Panc1 (cell line): ENCODE data around the gene ZNF783. TPM values are rescaled to one million over a fixed set of nuclear protein-coding genes. Genes with fewer than 3 reads are reported as not detected.

Source experiments
- ATAC-seq: fragments of 200-7000 bp; cut with Tn5 transposase; 2 replicates; pipeline ENCODE4 v1.9.1; 2020; ENCODE audit warnings: mild to moderate bottlenecking, moderate library complexity
- BruUV-seq: library from RNA; stranded (reverse); fragments of 400-500 nt; replicated peaks from 2 replicates; lab custom pipeline; 2021; lab: Mats Ljungman, UMichigan
- CTCF ChIA-PET: fragments of 300-600 bp; sonication (Branson Sonifier 250); formaldehyde crosslinking; loops from one replicate; lab custom pipeline; 2022; ENCODE audit warnings: antibody characterized with exemption; lab: Charles Lee
- POLR2A ChIA-PET: fragments of 300-600 bp; sonication (Branson Sonifier 250); formaldehyde crosslinking; loops from one replicate; lab custom pipeline; 2022; ENCODE audit warnings: antibody characterized with exemption; lab: Charles Lee
- DNase-seq: peaks from one replicate; pipeline ENCODE4 v3.0.0-alpha.2; 2010; ENCODE audit warnings: low read depth, low spot score
- H3K27ac ChIP-seq: 2 replicates; pipeline ENCODE4 v1.5.1; 2011; ENCODE audit warnings: mild to moderate bottlenecking, low read length, inconsistent platforms
- H3K27me3 ChIP-seq: fragments of 200-500 bp; sonication (Bioruptor generic); 2 replicates; pipeline ENCODE4 v1.6.0; 2014; ENCODE audit warnings: low read length, inconsistent platforms; ENCODE audit not compliant: control insufficient read depth, insufficient read depth
- H3K36me3 ChIP-seq: fragments of 200-500 bp; sonication (Bioruptor generic); 2 replicates; pipeline ENCODE4 v1.5.1; 2014; ENCODE audit warnings: inconsistent platforms, mild to moderate bottlenecking, low read length, moderate library complexity; ENCODE audit not compliant: control insufficient read depth, insufficient read depth
- H3K4me1 ChIP-seq: 2 replicates; pipeline ENCODE4 v1.5.1; 2011; ENCODE audit warnings: inconsistent platforms, mild to moderate bottlenecking, low read length, moderate library complexity; ENCODE audit not compliant: control insufficient read depth, insufficient read depth
- H3K4me3 ChIP-seq, 2 experiments: 2 replicates each; pipeline ENCODE4 v1.5.1; 2011 to 2012; ENCODE audit warnings: low read depth in 2 of 2, low read length in 2 of 2, mild to moderate bottlenecking in 2 of 2, inconsistent platforms in 1 of 2, moderate library complexity in 1 of 2
- H3K9me3 ChIP-seq: fragments of 200-500 bp; sonication (Bioruptor generic); 2 replicates; pipeline ENCODE4 v1.5.1; 2014; ENCODE audit warnings: low read depth, mild to moderate bottlenecking, inconsistent platforms, low read length, moderate library complexity; ENCODE audit not compliant: control insufficient read depth, insufficient read depth
- POLR2AphosphoS5 ChIP-seq: IDR thresholded peaks from 2 replicates; pipeline ENCODE4 v1.6.1; 2012; ENCODE audit warnings: mild to moderate bottlenecking, low read depth, low read length, moderate library complexity
- SIN3A ChIP-seq: IDR thresholded peaks from 2 replicates; pipeline ENCODE4 v1.6.1; 2012; ENCODE audit warnings: low read depth, mild to moderate bottlenecking, low read length, moderate library complexity, borderline replicate concordance; ENCODE audit not compliant: insufficient read depth
- TCF7L2 ChIP-seq: IDR thresholded peaks from 2 replicates; pipeline ENCODE4 v1.6.1; 2011; ENCODE audit warnings: mild to moderate bottlenecking, low read depth, low read length, inconsistent platforms
- in situ Hi-C: cut with HindIII; loops from 2 replicates; pipeline ENCODE4 v1.10.0; 2016; ENCODE audit warnings: low sequenced_read_pairs, low pct_unique_long_range_greater_than_20kb
- intact Hi-C: fragments of 100-400 bp; cut with micrococcal nuclease; formaldehyde crosslinking; loops from one replicate; pipeline ENCODE4 v1.10.0; 2022; ENCODE audit not compliant: unreplicated experiment
- total RNA-seq: library from RNA; stranded (reverse); gene quantifications from one replicate; pipeline ENCODE4 v1.2.1, GENCODE V29; 2021; ENCODE audit not compliant: unreplicated experiment
- TF ChIP-seq, protein P1 (sequence below): fragments of 450-650 bp; IDR thresholded peaks from 2 replicates; pipeline ENCODE4 v1.5.1; 2017; ENCODE audit warnings: mild to moderate bottlenecking
- TF ChIP-seq, protein P2 (sequence below), 2 experiments: IDR thresholded peaks; 2 replicates each; pipeline ENCODE4 v1.6.1; 2011 to 2012; ENCODE audit warnings: low read depth in 2 of 2, control low read depth in 1 of 2, low read length in 1 of 2, mild to moderate bottlenecking in 1 of 2, moderate library complexity in 1 of 2; ENCODE audit not compliant: insufficient read depth in 1 of 2

Gene ZNF783
- total RNA-seq, 1 experiment from 2014 or later: 16.6 TPM

DNA sequence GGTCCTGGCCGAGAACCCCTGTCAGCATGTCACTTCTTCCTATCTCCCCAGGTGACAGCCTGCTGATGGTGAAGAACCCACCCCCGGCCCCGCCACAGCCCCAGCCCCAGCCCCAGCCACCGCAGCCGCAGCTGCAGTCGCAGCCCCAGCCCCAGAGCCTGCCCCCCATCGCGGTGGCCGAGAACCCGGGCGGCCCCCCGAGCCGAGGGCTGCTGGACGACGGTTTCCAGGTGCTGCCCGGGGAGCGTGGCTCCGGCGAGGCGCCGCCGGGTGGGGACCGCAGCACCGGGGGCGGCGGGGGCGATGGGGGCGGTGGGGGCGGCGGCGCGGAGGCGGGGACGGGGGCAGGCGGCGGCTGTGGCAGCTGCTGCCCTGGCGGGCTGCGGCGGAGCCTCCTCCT is 38.2 kb upstream of the ZNF783 start:
- intact Hi-C loops (no loop called here), in situ Hi-C loops (no loop called here)
- Histone ChIP-seq H3K4me3 (no peak overlapping the region), H3K9me3 (no peaks in the 10 kb centered on the region), H3K27ac (no peak overlapping the region), H3K27me3 (no peaks in the 10 kb centered on the region), H3K4me1 (no peaks in the 10 kb centered on the region), H3K36me3 (no peaks in the 10 kb centered on the region)
- ChIA-PET POLR2A (interaction anchor here (0.7 kb wide), 1 partner anchor 215 kb away, joined by 4 read pairs; no protein-coding TSS in a partner anchor), CTCF (no interaction called here)
- no TSS peak for BruUV-seq
- TF ChIP-seq POLR2AphosphoS5 (no peak), TCF7L2 (no peak), SIN3A (no peak)
- TF ChIP-seq, protein P1, sequence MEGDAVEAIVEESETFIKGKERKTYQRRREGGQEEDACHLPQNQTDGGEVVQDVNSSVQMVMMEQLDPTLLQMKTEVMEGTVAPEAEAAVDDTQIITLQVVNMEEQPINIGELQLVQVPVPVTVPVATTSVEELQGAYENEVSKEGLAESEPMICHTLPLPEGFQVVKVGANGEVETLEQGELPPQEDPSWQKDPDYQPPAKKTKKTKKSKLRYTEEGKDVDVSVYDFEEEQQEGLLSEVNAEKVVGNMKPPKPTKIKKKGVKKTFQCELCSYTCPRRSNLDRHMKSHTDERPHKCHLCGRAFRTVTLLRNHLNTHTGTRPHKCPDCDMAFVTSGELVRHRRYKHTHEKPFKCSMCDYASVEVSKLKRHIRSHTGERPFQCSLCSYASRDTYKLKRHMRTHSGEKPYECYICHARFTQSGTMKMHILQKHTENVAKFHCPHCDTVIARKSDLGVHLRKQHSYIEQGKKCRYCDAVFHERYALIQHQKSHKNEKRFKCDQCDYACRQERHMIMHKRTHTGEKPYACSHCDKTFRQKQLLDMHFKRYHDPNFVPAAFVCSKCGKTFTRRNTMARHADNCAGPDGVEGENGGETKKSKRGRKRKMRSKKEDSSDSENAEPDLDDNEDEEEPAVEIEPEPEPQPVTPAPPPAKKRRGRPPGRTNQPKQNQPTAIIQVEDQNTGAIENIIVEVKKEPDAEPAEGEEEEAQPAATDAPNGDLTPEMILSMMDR: no peak
- TF ChIP-seq, protein P2, sequence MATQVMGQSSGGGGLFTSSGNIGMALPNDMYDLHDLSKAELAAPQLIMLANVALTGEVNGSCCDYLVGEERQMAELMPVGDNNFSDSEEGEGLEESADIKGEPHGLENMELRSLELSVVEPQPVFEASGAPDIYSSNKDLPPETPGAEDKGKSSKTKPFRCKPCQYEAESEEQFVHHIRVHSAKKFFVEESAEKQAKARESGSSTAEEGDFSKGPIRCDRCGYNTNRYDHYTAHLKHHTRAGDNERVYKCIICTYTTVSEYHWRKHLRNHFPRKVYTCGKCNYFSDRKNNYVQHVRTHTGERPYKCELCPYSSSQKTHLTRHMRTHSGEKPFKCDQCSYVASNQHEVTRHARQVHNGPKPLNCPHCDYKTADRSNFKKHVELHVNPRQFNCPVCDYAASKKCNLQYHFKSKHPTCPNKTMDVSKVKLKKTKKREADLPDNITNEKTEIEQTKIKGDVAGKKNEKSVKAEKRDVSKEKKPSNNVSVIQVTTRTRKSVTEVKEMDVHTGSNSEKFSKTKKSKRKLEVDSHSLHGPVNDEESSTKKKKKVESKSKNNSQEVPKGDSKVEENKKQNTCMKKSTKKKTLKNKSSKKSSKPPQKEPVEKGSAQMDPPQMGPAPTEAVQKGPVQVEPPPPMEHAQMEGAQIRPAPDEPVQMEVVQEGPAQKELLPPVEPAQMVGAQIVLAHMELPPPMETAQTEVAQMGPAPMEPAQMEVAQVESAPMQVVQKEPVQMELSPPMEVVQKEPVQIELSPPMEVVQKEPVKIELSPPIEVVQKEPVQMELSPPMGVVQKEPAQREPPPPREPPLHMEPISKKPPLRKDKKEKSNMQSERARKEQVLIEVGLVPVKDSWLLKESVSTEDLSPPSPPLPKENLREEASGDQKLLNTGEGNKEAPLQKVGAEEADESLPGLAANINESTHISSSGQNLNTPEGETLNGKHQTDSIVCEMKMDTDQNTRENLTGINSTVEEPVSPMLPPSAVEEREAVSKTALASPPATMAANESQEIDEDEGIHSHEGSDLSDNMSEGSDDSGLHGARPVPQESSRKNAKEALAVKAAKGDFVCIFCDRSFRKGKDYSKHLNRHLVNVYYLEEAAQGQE (IDR thresholded peaks at IDR 0.05; ENCODE audit: insufficient read depth in 1 of 2, low read depth in 2 of 2, low read length in 1 of 2): no peak
- ATAC-seq: no peak
- DNase-seq: no peak

DNA sequence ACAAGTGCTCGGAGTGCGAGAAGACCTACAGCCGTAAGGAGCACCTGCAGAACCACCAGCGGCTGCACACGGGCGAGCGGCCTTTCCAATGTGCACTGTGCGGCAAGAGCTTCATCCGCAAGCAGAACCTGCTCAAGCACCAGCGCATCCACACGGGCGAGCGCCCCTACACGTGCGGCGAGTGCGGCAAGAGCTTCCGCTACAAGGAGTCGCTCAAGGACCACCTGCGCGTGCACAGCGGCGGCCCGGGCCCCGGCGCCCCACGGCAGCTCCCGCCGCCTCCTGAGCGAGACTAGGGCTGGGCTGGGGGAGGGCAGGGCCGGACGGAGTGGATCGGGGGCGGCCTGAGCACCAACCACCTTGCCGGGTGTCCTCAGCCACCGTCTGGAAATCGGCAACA is 37.6 kb upstream of the ZNF783 start:
- intact Hi-C loops: no loop called here
- ATAC-seq: no peak
- POLR2A ChIA-PET: interaction anchor here (0.7 kb wide), 2 partner anchors 86 to 215 kb away, joined by 3 to 4 read pairs; no protein-coding TSS in a partner anchor
- CTCF ChIA-PET: no interaction called here
- H3K27me3 ChIP-seq: no peaks in the 10 kb centered on the region
- TF ChIP-seq, protein P2 (IDR thresholded peaks at IDR 0.05; ENCODE audit: insufficient read depth in 1 of 2, low read depth in 2 of 2, low read length in 1 of 2): no peak
- TF ChIP-seq POLR2AphosphoS5: no peak
- no peak for TF ChIP-seq SIN3A
- no peak for TF ChIP-seq TCF7L2
- no TSS peak for BruUV-seq
- no peaks in the 10 kb centered on the region for H3K36me3 ChIP-seq
- H3K4me3 ChIP-seq: no peak overlapping the region
- H3K4me1 ChIP-seq: no peaks in the 10 kb centered on the region
- no peak overlapping the region for H3K27ac ChIP-seq
- no peaks in the 10 kb centered on the region for H3K9me3 ChIP-seq
- in situ Hi-C loops: no loop called here
- DNase-seq: no peak
